ENCODE measurements around the gene DCAF4L1. TPM values are rescaled to one million over a fixed set of nuclear protein-coding genes. Genes with fewer than 3 reads are reported as not detected.

Gene DCAF4L1
- total and polyA plus RNA-seq, 2 of the 4 experiments (the other 2 are of a cell fraction), result 0.07 to 0.18 TPM

DNA sequence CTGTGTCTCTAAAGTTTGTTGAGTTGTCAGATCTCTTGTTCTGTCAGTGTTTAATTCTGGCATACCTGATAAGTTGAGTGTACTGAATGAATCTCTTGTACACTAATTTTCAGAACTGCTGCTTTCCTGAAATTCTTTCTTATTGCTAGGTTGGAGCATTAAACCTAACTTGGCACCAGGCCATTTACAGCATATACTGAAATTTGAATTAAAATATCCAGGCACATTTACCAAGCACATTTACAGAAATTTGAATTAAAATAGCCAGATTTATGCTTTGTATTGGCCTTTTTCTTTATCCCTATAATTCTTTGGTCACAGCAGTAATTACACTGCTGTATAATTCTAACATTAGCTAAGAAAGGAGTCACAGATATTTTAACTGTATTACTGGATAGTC is 37.5 kb upstream of the DCAF4L1 start:
- H3K9me1 ChIP-seq (ENCODE audit: insufficient read depth, low read length), result 0 out of 2 replicates have a peak, but pooled peaks cover under 1% of the 10 kb centered on the region
- no peak overlapping the region for H2BK120ac ChIP-seq (ENCODE audit: low read depth, low read length)
- H3K4me3 ChIP-seq (ENCODE audit: insufficient read depth, low read depth, low read length), result no peak overlapping the region
- H4K5ac ChIP-seq (ENCODE audit: low read depth, low read length), result no peak overlapping the region
- H4K91ac ChIP-seq (ENCODE audit: insufficient read depth, low read depth, low read length), result no peak overlapping the region
- peaks cover 2% of the 10 kb centered on the region; the same call in 1 of the 2 replicates for H4K20me1 ChIP-seq (ENCODE audit: insufficient read depth, low read length)
- H3K4me1 ChIP-seq (ENCODE audit: control insufficient read depth, insufficient read depth, low read length), result peaks cover 2% of the 10 kb centered on the region; the same call in 1 of the 2 replicates
- H3K79me1 ChIP-seq (ENCODE audit: low read depth in 1 of 2, low read length in 2 of 2), result peaks cover 6 to 9% of the 10 kb centered on the region in 2 experiments
- no TSS peak for BruUV-seq (replicated peaks)
- DNase-seq, result no peak
- no peak for ATAC-seq (ENCODE audit: low read depth)
- no peak overlapping the region for H3K27ac ChIP-seq (ENCODE audit: insufficient read depth, low read length)
- ChIA-PET CTCF (no interaction called here), POLR2A (ENCODE audit: unreplicated experiment) (no interaction called here)
- H2BK15ac ChIP-seq (ENCODE audit: low read depth, low read length), result no peak overlapping the region
- H3K56ac ChIP-seq (ENCODE audit: extremely low read depth, insufficient read depth, low read length), result no peak overlapping the region
- no peaks in the 10 kb centered on the region for H3K27me3 ChIP-seq (ENCODE audit: control insufficient read depth, insufficient read depth, low read length)
- no peak overlapping the region for H2BK20ac ChIP-seq (ENCODE audit: low read depth, low read length)
- H3K14ac ChIP-seq (replicated peaks; ENCODE audit: low read depth, low read length), result no peak overlapping the region
- no peak for TF ChIP-seq MAFK (IDR thresholded peaks at IDR 0.05; ENCODE audit: low read depth, low read length)
- no peak for TF ChIP-seq BHLHE40 (IDR thresholded peaks at IDR 0.05; ENCODE audit: low read depth, low read length)
- TF ChIP-seq MAZ (IDR thresholded peaks at IDR 0.05; ENCODE audit: borderline replicate concordance, low read depth, low read length), result no peak
- no peak for TF ChIP-seq CHD1 (IDR thresholded peaks at IDR 0.05; ENCODE audit: low read depth, low read length)
- no peak for TF ChIP-seq MXI1 (IDR thresholded peaks at IDR 0.05; ENCODE audit: borderline replicate concordance, low read depth, low read length)
- no peak for TF ChIP-seq NFE2L2 (IDR thresholded peaks at IDR 0.05; ENCODE audit: low read depth, low read length)
- TF ChIP-seq POLR2A (IDR thresholded peaks at IDR 0.05; ENCODE audit: low read depth, low read length), result no peak
- TF ChIP-seq CEBPB (IDR thresholded peaks at IDR 0.05; ENCODE audit: low read depth, low read length), result no peak
- TF ChIP-seq, protein P1, sequence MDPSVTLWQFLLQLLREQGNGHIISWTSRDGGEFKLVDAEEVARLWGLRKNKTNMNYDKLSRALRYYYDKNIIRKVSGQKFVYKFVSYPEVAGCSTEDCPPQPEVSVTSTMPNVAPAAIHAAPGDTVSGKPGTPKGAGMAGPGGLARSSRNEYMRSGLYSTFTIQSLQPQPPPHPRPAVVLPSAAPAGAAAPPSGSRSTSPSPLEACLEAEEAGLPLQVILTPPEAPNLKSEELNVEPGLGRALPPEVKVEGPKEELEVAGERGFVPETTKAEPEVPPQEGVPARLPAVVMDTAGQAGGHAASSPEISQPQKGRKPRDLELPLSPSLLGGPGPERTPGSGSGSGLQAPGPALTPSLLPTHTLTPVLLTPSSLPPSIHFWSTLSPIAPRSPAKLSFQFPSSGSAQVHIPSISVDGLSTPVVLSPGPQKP (IDR thresholded peaks at IDR 0.05; ENCODE audit: borderline replicate concordance, low read depth, low read length), result no peak
- TF ChIP-seq, protein P2, sequence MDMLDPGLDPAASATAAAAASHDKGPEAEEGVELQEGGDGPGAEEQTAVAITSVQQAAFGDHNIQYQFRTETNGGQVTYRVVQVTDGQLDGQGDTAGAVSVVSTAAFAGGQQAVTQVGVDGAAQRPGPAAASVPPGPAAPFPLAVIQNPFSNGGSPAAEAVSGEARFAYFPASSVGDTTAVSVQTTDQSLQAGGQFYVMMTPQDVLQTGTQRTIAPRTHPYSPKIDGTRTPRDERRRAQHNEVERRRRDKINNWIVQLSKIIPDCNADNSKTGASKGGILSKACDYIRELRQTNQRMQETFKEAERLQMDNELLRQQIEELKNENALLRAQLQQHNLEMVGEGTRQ (IDR thresholded peaks at IDR 0.05; ENCODE audit: low read depth, low read length), result no peak
- no peak for TF ChIP-seq SMC3 (IDR thresholded peaks at IDR 0.05; ENCODE audit: low read depth, low read length)
- no peak for TF ChIP-seq RFX5 (IDR thresholded peaks at IDR 0.05; ENCODE audit: low read depth, low read length)
- TF ChIP-seq FOS (IDR thresholded peaks at IDR 0.05; ENCODE audit: low read depth, low read length), result no peak
- TF ChIP-seq RAD21 (IDR thresholded peaks at IDR 0.05; ENCODE audit: low read length), result no peak
- TF ChIP-seq, protein P3, sequence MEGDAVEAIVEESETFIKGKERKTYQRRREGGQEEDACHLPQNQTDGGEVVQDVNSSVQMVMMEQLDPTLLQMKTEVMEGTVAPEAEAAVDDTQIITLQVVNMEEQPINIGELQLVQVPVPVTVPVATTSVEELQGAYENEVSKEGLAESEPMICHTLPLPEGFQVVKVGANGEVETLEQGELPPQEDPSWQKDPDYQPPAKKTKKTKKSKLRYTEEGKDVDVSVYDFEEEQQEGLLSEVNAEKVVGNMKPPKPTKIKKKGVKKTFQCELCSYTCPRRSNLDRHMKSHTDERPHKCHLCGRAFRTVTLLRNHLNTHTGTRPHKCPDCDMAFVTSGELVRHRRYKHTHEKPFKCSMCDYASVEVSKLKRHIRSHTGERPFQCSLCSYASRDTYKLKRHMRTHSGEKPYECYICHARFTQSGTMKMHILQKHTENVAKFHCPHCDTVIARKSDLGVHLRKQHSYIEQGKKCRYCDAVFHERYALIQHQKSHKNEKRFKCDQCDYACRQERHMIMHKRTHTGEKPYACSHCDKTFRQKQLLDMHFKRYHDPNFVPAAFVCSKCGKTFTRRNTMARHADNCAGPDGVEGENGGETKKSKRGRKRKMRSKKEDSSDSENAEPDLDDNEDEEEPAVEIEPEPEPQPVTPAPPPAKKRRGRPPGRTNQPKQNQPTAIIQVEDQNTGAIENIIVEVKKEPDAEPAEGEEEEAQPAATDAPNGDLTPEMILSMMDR (conservative IDR thresholded peaks at IDR 0.05; ENCODE audit: low read depth, low read length), result no peak
- no peak for TF ChIP-seq RCOR1 (IDR thresholded peaks at IDR 0.05; ENCODE audit: insufficient replicate concordance, low read length)
- H2BK5ac ChIP-seq (ENCODE audit: low read depth, low read length, poor library complexity, severe bottlenecking), result no peak overlapping the region
- no peaks in the 10 kb centered on the region for H3K9me3 ChIP-seq (ENCODE audit: control insufficient read depth, insufficient read depth, low read length)
- H3K4ac ChIP-seq (ENCODE audit: low read depth, low read length), result no peak overlapping the region
- no peak overlapping the region for H2AK9ac ChIP-seq (replicated peaks; ENCODE audit: low read depth, low read length, poor library complexity)
- no peak overlapping the region for H2AFZ ChIP-seq (replicated peaks; ENCODE audit: low read length, poor library complexity)
- H3K18ac ChIP-seq (ENCODE audit: low read depth, low read length), result no peak overlapping the region
- H4K8ac ChIP-seq (ENCODE audit: low read depth in 2 of 2, low read length in 2 of 2), result no peak overlapping the region
- peaks cover 3% of the 10 kb centered on the region for H3K36me3 ChIP-seq (ENCODE audit: control insufficient read depth, insufficient read depth, low read length)
- H3K9ac ChIP-seq (ENCODE audit: low read depth, low read length), result no peak overlapping the region
- dilution Hi-C loops (cut with HindIII; ENCODE audit: low sequenced_read_pairs, unreplicated experiment) (no loop called here), in situ Hi-C loops (cut with MboI; ENCODE audit: low sequenced_read_pairs) (no loop called here), intact Hi-C loops (cut with micrococcal nuclease) (no loop called here)
- H2AK5ac ChIP-seq (ENCODE audit: low read depth, low read length), result no peak overlapping the region
- H3K23ac ChIP-seq (ENCODE audit: low read depth, low read length), result no peak overlapping the region
- no peak overlapping the region for H3K4me2 ChIP-seq (ENCODE audit: low read depth, low read length)

All from IMR-90 (cell line).